ENCODE data around the gene MOB3B.

DNA sequence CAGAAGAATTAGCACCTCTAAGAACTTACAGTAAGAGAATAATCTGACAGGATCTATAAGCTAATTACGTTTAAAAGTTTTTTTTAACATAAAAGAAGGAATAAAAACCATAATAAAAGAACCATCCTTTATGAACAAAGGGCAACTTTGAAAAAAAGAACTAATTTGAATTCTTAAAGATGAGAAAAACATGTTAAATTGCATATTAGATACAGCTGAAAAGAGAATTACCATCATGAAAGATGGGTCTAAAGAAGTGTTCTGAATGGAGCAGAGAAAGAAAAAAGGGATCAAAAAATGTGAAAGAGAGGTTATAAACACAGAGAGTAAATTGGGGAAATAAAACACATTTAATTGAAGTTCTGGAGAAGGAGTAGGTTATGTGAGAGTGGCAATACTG lies 51.3 kb downstream of the MOB3B start:
- TF ChIP-seq, protein P1, sequence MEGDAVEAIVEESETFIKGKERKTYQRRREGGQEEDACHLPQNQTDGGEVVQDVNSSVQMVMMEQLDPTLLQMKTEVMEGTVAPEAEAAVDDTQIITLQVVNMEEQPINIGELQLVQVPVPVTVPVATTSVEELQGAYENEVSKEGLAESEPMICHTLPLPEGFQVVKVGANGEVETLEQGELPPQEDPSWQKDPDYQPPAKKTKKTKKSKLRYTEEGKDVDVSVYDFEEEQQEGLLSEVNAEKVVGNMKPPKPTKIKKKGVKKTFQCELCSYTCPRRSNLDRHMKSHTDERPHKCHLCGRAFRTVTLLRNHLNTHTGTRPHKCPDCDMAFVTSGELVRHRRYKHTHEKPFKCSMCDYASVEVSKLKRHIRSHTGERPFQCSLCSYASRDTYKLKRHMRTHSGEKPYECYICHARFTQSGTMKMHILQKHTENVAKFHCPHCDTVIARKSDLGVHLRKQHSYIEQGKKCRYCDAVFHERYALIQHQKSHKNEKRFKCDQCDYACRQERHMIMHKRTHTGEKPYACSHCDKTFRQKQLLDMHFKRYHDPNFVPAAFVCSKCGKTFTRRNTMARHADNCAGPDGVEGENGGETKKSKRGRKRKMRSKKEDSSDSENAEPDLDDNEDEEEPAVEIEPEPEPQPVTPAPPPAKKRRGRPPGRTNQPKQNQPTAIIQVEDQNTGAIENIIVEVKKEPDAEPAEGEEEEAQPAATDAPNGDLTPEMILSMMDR (IDR thresholded peaks at IDR 0.05): no peak
- TF ChIP-seq POLR2A (IDR thresholded peaks at IDR 0.05): no peak
